ENCODE results near the gene HLF.

Gene HLF

DNA sequence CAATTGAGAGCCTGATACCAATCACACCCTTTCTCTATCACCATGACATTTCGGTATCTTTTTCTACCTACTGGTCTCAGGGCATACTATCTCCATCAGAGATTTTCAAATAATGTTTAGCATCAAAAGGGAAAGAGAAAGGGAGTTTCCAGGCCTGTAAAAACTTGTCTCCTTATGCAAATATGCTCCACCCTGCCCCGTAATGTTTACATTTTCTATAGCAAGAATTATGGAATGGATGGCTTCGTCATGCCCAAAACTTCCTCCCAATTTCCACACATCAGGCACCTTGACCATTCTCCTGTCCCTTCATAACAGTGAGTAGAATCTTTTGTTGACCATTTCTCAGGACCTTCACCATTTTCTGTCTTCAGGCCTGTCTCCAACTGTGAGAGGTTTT is 30.9 kb upstream of the HLF start:
- no peaks in the 10 kb centered on the region for H3K4me1 ChIP-seq (ENCODE audit: control insufficient read depth, insufficient read depth, low read length)
- H3K27ac ChIP-seq (ENCODE audit: low read depth, low read length): no peak overlapping the region
- H3K27me3 ChIP-seq (ENCODE audit: control insufficient read depth, insufficient read depth, low read length): peaks cover 31% of the 10 kb centered on the region
- H3K9ac ChIP-seq (ENCODE audit: low read length): no peak overlapping the region
- no peaks in the 10 kb centered on the region for H3K36me3 ChIP-seq (ENCODE audit: control insufficient read depth, insufficient read depth, low read length)
- H3K9me3 ChIP-seq (ENCODE audit: control insufficient read depth, insufficient read depth, low read depth, low read length): no peaks in the 10 kb centered on the region
- H3K4me3 ChIP-seq (ENCODE audit: low read depth, low read length): no peak overlapping the region

DNA sequence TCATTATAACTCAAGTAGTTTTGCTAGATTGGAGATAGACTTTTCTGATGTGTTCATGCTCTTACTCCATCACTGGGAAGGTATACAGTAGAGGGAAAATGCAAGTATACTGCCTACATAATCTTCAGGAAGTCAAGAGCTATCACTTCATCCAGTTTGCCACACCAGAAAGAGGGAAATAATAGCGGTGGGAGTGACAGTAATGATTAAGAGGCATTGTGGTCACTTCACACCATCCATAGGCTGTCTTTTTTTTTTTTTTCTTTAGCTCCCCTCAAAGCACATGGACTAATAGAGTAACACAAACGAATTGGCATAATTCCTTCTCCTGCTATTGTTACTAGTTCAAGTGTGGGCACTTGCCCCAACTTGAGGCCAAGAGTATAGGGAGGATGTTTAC is 28.4 kb upstream of the HLF start:
- no peak overlapping the region for H3K27ac ChIP-seq (ENCODE audit: low read depth, low read length)

DNA sequence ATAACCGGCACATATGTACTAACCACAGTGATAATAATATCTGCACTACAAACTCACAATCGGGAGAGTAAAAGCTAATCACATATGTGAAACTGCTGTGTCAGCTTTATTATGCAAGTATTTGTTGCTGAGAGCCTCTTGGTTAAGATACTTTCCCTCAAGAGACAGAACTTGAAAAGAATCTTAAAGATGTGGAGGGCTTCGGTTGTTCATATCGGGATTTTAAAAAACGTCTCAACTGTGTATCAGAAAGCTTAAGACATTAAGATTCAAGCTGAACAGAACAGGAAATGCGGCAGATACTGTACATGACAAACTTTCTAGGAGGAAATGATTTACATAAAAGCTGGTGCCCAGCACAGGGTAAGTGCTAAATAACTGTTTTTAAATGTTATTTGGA is 27.5 kb upstream of the HLF start:
- no peak overlapping the region for H3K4me3 ChIP-seq (ENCODE audit: low read depth, low read length)
- no peaks in the 10 kb centered on the region for H3K9me3 ChIP-seq (ENCODE audit: control insufficient read depth, insufficient read depth, low read depth, low read length)
- no peaks in the 10 kb centered on the region for H3K36me3 ChIP-seq (ENCODE audit: control insufficient read depth, insufficient read depth, low read length)
- no peak overlapping the region for H3K27ac ChIP-seq (ENCODE audit: low read depth, low read length)
- H3K9ac ChIP-seq (ENCODE audit: low read length): no peak overlapping the region
- peaks cover 36% of the 10 kb centered on the region for H3K27me3 ChIP-seq (ENCODE audit: control insufficient read depth, insufficient read depth, low read length)
- no peaks in the 10 kb centered on the region for H3K4me1 ChIP-seq (ENCODE audit: control insufficient read depth, insufficient read depth, low read length)

More for the DNA sequence above, 28.4 kb upstream of the HLF start:
- Histone ChIP-seq H3K36me3 (ENCODE audit: control insufficient read depth, insufficient read depth, low read length) (no peaks in the 10 kb centered on the region), H3K4me3 (ENCODE audit: low read depth, low read length) (no peak overlapping the region), H3K9ac (ENCODE audit: low read length) (no peak overlapping the region), H3K4me1 (ENCODE audit: control insufficient read depth, insufficient read depth, low read length) (no peaks in the 10 kb centered on the region), H3K27me3 (ENCODE audit: control insufficient read depth, insufficient read depth, low read length) (peaks cover 36% of the 10 kb centered on the region), H3K9me3 (ENCODE audit: control insufficient read depth, insufficient read depth, low read depth, low read length) (no peaks in the 10 kb centered on the region)

DNA sequence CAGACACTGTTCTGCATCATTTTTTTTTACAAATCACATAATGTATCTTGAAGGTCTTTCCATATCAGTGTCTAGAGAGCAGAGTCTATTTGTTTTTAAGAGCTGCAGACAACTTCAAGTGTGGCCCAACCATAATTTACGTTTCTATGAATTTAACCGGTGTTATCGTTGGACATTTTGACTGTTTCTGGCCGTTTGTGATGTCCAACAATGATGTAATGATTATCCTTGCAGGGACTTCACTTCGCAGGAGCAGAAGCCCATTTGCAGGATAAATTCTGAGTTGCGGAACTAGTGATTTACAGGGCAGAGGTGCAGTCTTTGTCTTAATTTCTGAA is 26.9 kb upstream of the HLF start:
- Histone ChIP-seq H3K4me3 (ENCODE audit: low read depth, low read length) (peak overlapping the region; percentile 65), H3K27me3 (ENCODE audit: control insufficient read depth, insufficient read depth, low read length) (peaks cover 36% of the 10 kb centered on the region), H3K36me3 (ENCODE audit: control insufficient read depth, insufficient read depth, low read length) (no peaks in the 10 kb centered on the region), H3K27ac (ENCODE audit: low read depth, low read length) (no peak overlapping the region), H3K9me3 (ENCODE audit: control insufficient read depth, insufficient read depth, low read depth, low read length) (no peaks in the 10 kb centered on the region), H3K4me1 (ENCODE audit: control insufficient read depth, insufficient read depth, low read length) (no peaks in the 10 kb centered on the region), H3K9ac (ENCODE audit: low read length) (no peak overlapping the region)

DNA sequence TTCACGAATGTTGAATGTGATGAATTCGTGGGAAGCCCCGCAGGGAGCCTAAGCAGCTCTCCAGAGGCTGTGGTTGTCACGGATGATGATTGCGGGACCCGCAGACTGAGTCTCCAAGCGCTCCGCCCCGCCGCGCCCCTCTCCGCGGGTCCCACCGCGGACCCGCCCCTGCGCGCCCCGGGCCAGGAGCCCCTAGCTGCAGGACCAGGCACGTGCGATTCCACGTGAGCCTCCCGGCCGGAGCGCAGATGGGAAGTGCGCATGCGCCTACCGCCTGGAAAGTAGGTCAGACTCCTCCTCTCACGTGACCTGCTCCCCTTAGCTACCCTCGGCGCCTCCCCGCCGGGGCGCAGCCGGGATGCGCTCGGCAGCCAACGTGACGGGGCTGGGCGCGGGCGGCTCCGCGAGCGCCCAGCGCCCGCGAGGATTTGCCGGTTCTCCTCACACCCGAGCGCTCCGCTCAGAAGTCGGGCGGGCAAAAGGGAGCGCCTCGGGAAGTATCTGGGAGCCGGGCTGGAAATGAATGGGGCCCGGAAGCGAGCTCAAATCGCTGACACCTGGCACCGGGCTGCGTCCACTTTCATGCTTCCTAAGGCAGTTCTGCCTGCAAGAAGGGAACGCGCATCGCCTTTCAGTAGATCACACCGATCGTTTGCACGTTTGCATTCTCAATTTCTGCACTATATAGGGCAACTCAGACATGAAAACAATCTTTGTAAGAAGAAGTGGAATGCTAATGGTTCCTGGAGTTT is 26.4 kb upstream of the HLF start:
- peak overlapping the region; percentile 65 for H3K4me3 ChIP-seq (ENCODE audit: low read depth, low read length)
- H3K36me3 ChIP-seq (ENCODE audit: control insufficient read depth, insufficient read depth, low read length): no peaks in the 10 kb centered on the region
- H3K4me1 ChIP-seq (ENCODE audit: control insufficient read depth, insufficient read depth, low read length): no peaks in the 10 kb centered on the region
- H3K9me3 ChIP-seq (ENCODE audit: control insufficient read depth, insufficient read depth, low read depth, low read length): no peaks in the 10 kb centered on the region
- H3K9ac ChIP-seq (ENCODE audit: low read length): peak overlapping the region; percentile 32
- peaks cover 36% of the 10 kb centered on the region for H3K27me3 ChIP-seq (ENCODE audit: control insufficient read depth, insufficient read depth, low read length)
- no peak overlapping the region for H3K27ac ChIP-seq (ENCODE audit: low read depth, low read length)

DNA sequence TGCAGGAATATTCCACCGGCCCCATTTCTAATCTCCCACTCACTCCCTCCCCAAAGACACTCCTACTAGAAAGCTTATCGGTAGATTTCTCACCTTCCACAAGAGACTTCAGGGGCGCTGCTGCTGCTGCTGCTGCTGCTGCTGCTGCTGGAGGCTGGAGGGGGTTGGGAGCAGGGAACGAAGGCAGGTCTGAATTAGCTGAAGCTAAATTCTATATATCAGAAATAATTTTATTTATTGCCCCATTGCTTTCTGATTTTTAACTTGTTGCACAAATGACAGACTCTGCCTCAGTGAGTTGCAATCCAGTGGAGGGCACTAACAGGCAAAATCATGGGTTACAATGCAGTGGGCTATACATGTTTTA is 25.8 kb upstream of the HLF start:
- H3K27me3 ChIP-seq (ENCODE audit: control insufficient read depth, insufficient read depth, low read length): peaks cover 36% of the 10 kb centered on the region
- H3K9me3 ChIP-seq (ENCODE audit: control insufficient read depth, insufficient read depth, low read depth, low read length): no peaks in the 10 kb centered on the region
- H3K36me3 ChIP-seq (ENCODE audit: control insufficient read depth, insufficient read depth, low read length): no peaks in the 10 kb centered on the region
- H3K4me1 ChIP-seq (ENCODE audit: control insufficient read depth, insufficient read depth, low read length): no peaks in the 10 kb centered on the region
- no peak overlapping the region for H3K27ac ChIP-seq (ENCODE audit: low read depth, low read length)
- peak overlapping the region; percentile 65 for H3K4me3 ChIP-seq (ENCODE audit: low read depth, low read length)
- peak overlapping the region; percentile 32 for H3K9ac ChIP-seq (ENCODE audit: low read length)

DNA sequence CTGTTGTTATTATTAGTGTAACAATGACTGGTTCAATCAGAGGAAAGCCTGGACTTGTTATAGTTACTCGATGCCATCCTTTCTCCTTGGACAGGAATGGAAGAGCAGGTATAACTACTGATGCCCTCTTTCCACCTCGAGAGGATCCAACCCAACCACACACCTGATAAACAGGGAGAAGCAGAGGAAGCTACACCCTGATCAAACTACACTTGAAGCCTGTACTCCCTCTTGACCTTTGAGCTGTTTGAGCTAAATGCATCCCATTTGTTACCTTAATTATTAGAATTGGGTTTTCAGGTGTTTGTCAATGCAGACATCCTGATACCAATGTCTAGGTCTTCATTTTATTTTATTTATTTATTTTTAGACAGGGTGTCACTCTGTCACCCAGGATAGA is 23.7 kb upstream of the HLF start:
- Histone ChIP-seq H3K36me3 (ENCODE audit: control insufficient read depth, insufficient read depth, low read length) (no peaks in the 10 kb centered on the region), H3K27ac (ENCODE audit: low read depth, low read length) (no peak overlapping the region), H3K4me3 (ENCODE audit: low read depth, low read length) (no peak overlapping the region), H3K27me3 (ENCODE audit: control insufficient read depth, insufficient read depth, low read length) (peaks cover 36% of the 10 kb centered on the region), H3K9ac (ENCODE audit: low read length) (no peak overlapping the region), H3K9me3 (ENCODE audit: control insufficient read depth, insufficient read depth, low read depth, low read length) (no peaks in the 10 kb centered on the region), H3K4me1 (ENCODE audit: control insufficient read depth, insufficient read depth, low read length) (no peaks in the 10 kb centered on the region)

DNA sequence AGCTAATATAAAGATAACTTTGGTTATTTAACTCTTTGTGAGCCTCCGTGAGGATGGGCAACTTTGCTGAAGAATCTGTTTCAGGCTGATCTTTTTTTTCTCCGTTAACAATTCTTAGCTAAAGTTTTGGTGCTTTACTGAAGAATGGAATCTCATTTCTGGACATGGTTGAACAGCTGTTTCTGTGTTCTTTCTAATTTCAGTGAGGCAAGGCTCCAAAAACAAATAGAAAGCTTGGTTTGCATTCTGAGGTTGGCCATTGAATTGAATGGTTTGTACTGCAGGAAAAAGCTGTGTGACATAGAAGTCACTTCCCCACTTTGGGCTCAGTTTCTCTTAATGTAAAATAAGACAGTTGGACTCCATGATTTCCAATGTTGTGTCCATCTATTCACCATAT is 22.3 kb upstream of the HLF start:
- Histone ChIP-seq H3K27me3 (ENCODE audit: control insufficient read depth, insufficient read depth, low read length) (peaks cover 22% of the 10 kb centered on the region), H3K27ac (ENCODE audit: low read depth, low read length) (no peak overlapping the region), H3K4me1 (ENCODE audit: control insufficient read depth, insufficient read depth, low read length) (no peaks in the 10 kb centered on the region), H3K4me3 (ENCODE audit: low read depth, low read length) (no peak overlapping the region), H3K9me3 (ENCODE audit: control insufficient read depth, insufficient read depth, low read depth, low read length) (no peaks in the 10 kb centered on the region), H3K9ac (ENCODE audit: low read length) (no peak overlapping the region), H3K36me3 (ENCODE audit: control insufficient read depth, insufficient read depth, low read length) (no peaks in the 10 kb centered on the region)

DNA sequence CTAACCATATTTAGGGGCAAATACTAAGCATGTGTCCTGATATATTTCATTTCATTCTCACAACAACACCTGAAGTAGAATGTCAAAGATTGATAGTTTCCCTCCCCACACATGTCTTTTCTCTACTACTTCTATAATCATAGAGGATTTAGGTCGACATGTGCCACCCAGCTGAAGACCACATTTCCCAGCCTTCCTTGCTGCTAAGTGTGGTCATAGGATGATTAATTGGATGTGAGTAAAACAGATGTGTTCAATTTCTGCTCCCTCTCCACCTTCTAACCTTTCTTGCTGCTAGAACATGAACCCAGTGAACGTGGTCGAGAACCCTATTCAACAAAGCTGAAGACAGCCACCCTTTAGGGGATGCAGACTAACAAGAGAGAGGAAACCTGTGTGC is 18.8 kb upstream of the HLF start:
- peaks cover 3% of the 10 kb centered on the region; the same call in 1 of the 2 replicates for H3K27me3 ChIP-seq (ENCODE audit: control insufficient read depth, insufficient read depth, low read length)
- no peaks in the 10 kb centered on the region for H3K9me3 ChIP-seq (ENCODE audit: control insufficient read depth, insufficient read depth, low read depth, low read length)
- no peak overlapping the region for H3K4me3 ChIP-seq (ENCODE audit: low read depth, low read length)
- H3K4me1 ChIP-seq (ENCODE audit: control insufficient read depth, insufficient read depth, low read length): no peaks in the 10 kb centered on the region
- H3K36me3 ChIP-seq (ENCODE audit: control insufficient read depth, insufficient read depth, low read length): no peaks in the 10 kb centered on the region
- H3K9ac ChIP-seq (ENCODE audit: low read length): no peak overlapping the region
- no peak overlapping the region for H3K27ac ChIP-seq (ENCODE audit: low read depth, low read length)

DNA sequence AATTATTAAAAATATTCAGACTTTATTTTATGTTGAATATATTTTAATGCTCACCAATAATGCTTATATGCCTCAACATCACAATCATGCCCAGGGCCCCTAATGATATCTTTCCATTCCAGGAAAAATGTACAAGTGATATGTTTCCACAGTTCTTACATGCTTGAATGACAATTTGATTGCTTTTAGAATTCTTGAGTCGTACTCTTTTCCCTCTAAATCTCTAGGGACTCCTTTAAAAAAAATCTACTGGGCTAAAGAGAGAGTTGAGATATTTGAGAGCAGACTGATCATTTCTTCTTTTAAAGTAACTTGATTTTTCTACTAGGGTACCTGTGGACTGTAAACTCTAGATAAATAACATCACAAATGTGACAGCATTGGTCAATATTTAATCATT is 18.2 kb upstream of the HLF start:
- Histone ChIP-seq H3K4me1 (ENCODE audit: control insufficient read depth, insufficient read depth, low read length) (no peaks in the 10 kb centered on the region), H3K36me3 (ENCODE audit: control insufficient read depth, insufficient read depth, low read length) (no peaks in the 10 kb centered on the region), H3K27ac (ENCODE audit: low read depth, low read length) (no peak overlapping the region), H3K27me3 (ENCODE audit: control insufficient read depth, insufficient read depth, low read length) (peaks cover 3% of the 10 kb centered on the region; the same call in 1 of the 2 replicates), H3K9me3 (ENCODE audit: control insufficient read depth, insufficient read depth, low read depth, low read length) (no peaks in the 10 kb centered on the region), H3K4me3 (ENCODE audit: low read depth, low read length) (no peak overlapping the region), H3K9ac (ENCODE audit: low read length) (no peak overlapping the region)

DNA sequence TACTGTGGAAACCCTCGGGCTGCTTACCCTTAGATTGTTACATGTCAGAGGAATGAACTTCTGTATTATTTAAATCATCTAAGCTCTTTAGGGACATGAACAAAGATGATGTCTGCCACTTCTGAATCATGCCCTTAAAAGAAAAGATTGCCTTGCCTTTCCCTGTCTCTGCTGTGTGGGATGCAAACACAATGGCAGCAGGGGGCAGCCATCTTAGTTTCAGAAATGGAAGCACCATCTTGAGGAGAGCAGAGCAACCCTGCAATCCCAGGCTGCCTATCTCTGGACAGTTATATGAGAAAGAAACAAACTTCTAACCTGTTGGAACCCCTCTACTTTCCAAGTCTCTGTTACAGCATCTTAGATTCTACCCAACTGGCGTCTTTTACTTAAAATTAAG is 16.7 kb upstream of the HLF start:
- Histone ChIP-seq H3K27ac (ENCODE audit: low read depth, low read length) (no peak overlapping the region), H3K9ac (ENCODE audit: low read length) (no peak overlapping the region), H3K4me1 (ENCODE audit: control insufficient read depth, insufficient read depth, low read length) (no peaks in the 10 kb centered on the region), H3K9me3 (ENCODE audit: control insufficient read depth, insufficient read depth, low read depth, low read length) (no peaks in the 10 kb centered on the region), H3K36me3 (ENCODE audit: control insufficient read depth, insufficient read depth, low read length) (no peaks in the 10 kb centered on the region), H3K4me3 (ENCODE audit: low read depth, low read length) (no peak overlapping the region), H3K27me3 (ENCODE audit: control insufficient read depth, insufficient read depth, low read length) (peaks cover 3% of the 10 kb centered on the region; the same call in 1 of the 2 replicates)

DNA sequence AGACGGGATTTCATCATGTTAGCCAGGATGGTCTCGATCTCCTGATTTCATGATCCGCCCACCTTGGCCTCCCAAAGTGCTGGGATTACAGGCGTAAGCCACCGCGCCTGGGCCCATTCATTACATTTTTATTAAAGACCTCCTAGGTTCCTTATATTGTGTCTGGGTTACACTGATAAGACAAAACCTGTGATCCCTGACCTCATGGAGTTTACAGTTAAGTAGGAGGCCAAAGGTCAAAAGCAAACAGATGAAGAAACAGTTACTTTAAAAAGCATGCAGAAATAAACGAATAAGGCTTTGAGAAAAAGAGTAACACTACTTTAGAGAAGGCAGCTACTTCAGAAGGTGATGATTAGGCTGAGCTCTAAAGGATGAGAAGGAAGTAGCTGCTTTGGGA is 14.9 kb upstream of the HLF start:
- no peaks in the 10 kb centered on the region for H3K36me3 ChIP-seq (ENCODE audit: control insufficient read depth, insufficient read depth, low read length)
- no peaks in the 10 kb centered on the region for H3K9me3 ChIP-seq (ENCODE audit: control insufficient read depth, insufficient read depth, low read depth, low read length)
- H3K27ac ChIP-seq (ENCODE audit: low read depth, low read length): no peak overlapping the region
- H3K4me3 ChIP-seq (ENCODE audit: low read depth, low read length): no peak overlapping the region
- H3K9ac ChIP-seq (ENCODE audit: low read length): no peak overlapping the region
- no peaks in the 10 kb centered on the region for H3K27me3 ChIP-seq (ENCODE audit: control insufficient read depth, insufficient read depth, low read length)
- H3K4me1 ChIP-seq (ENCODE audit: control insufficient read depth, insufficient read depth, low read length): no peaks in the 10 kb centered on the region
